Limb (tissue), 2 donors: ENCODE measurements around the gene SFTA2.
"Not testable (repeated sequence)": the region's sequence is repeated elsewhere in the genome, so short reads cannot be mapped to it uniquely, and the experiment has no call there.

Experiments used
- DNase-seq, 2 donors: peaks; one replicate each; pipeline ENCODE4 v3.0.0-alpha.2; 2016; ENCODE audit errors: extremely low spot score in 2 of 2

SFTA2 gene

DNA sequence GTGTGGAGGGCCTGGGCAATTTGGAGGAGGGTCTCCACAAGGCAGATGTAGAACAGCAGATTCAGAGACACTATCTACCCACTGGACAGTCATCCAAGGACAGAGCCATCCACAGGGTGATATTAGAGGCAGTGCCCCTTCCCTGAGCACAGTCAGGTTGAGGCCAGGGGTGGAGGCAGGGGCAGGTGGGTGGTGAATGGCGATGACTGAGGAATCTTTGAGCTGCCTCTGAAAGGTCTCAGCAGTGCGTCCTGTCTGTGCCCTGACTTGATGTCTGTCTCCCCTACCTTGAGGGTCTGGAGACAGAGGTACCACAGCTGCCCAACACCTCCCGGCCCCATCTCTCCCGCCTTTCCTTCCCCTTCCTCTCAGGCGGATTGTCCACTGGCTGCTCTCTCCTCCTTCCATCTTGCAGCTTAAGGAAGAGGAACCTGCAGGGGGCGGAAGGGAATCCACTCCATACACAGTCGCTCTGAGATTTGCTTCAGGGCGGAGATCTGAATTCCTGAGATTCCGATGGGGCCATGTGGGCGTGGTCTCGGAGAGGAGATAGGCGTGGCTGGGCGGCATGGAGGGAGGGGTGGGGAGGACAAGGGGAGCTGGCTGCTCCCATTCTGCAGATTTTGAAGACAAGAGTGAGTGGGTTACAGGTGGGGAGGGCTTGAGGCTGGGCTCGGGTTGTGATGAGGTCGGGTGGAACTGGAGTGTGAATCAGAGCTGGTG lies 10.5 kb upstream of the SFTA2 start:
- peak; percentile 44 to 67 for DNase-seq

DNA sequence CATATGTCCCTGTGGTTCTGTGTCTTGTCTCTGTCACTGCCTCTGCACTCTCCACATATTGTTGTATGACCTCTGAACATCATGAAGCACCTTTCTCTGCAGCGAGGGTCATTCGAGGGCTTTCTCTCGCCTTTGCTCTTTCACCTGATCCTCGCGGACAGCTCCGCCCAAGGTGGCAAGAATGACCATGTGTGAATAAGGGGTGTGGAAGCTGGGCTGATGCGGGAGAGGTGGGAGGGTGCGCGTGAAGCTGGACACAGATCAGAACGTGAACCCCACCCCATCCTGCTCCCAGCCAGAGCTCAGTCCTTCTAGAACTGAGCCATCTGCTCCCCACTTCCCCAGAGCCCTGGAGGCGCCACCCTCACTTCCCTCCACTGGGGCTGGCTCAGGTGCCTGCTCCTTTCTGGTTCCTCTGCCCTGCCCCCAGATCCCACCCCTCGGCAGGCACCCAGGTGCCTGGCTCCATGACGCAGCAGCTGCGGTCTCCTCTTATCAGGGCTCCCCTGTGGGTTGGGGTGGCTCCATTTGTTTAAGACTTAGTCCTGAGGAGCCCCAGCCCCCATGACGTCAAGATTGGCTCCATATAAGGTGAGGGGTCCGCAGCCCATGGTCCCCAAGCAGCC lies 8.5 kb upstream of the SFTA2 start, which contains the start of gene MUCL3:
MUCL3 (plus strand) TSS at position 613 of the 626 bp plus-strand sequence. CDS start 27 bp downstream, outside the sequence.
- DNase-seq, result no peak

DNA sequence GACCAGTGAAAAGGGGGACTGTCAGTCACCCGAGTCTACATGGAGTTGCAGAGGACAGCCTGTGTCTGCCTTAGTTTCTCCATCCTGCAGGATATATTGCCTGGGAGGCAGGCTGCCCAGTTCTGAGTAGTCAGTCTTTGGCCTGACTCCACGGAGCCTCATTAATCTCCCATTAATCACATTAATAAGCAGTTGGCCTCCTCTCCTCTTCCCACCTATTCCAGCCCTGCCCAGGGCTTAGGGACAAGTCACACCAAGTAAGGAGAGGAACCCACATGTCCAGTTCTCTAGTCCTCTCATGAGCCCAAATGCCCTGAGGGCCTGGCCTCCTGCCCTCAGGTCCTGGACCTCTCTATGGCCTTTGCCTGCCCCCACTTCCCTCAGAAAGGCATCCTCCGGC lies 7.5 kb upstream of the SFTA2 start:
- DNase-seq, result no peak

DNA sequence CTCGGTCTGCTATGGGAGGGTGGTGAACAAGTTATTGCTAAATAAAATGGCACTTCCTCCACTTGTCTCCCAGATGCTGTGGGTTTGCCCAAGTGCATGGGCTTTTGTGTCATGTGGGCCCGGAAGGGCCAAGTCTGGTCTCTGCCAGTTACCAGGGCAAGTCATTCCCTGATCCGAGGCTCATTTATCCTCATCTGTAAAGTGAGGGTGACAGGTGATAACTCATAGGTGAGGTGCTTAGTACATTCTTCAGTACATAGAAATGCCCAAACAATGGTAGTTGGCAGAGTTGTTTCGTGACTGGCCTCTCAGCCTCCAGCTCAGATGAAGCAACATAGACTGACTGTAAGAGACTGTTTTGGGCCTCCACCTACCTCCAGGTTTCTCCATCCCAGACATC lies 6.8 kb upstream of the SFTA2 start:
- no peak for DNase-seq

DNA sequence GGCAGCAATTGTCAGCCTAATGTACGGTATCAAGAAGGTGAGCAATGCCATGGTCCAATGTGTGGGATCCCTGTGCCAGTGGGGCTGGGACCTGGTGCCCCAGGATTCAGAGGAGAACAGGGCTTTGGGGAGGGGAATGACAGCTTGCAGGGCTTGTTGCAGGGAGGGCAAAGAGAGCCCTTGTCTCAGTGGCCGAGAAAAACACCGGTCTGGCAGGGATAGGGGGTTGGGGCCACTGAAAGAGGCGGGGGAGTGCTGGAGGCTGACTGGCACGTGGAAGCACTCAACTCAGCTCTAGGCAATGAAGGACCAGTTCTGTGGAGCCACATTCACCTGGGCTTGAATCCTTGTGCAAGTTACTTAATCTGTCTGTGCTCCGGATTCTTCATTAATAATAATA lies 5.3 kb upstream of the SFTA2 start:
- DNase-seq, result no peak

DNA sequence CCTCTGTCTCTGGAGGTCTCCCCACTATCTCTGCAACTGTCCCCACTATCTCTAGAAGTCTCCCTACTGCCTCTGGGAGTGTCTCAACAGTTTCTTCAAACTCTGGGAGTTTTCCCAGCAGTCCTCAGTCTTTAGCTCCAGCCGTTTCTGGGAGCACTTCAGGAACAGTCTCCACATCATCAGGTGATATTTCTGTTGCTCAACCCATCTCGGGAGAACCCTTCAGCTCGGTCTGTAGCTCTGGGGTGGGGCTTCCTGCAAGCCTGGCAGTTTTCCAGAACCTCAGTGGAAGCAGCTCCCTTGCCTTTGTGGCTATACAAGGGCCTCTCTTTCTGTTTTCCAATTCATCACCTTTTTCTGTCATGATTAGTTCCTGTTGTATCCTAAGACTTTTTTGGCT lies 3.0 kb upstream of the SFTA2 start:
- no peak for DNase-seq

DNA sequence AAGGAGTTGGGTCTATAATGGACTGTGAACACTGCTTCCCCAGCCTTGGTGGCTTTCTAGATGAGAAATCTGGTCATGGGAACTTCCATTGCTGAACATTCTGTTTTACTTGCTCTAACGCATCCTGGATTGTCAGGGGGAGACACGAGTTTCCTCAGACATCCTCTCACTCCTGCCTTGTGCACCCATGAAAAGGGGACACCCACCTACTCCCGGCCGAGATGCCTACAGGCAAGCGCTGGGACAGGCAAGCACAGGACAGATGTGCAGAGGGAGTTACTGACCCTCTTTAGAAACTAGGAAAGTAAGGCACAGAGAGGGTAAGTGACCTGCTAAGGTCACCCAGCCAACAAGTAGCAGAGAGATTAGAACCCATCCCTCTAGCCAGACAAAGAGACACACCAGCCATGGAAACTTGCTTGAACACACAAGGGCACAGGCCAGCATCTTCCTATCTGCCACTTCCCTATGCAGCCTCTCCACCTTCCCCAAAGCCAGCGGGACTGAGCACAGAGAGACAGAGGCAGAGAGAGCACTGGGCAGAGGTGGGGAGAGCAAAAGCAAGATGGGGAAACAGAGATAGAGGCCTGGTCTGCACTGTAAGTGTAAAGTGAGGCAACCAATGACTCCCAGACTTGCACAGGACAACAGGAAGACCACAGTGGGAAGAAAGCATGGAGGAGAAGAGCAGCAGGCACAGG lies 845 bp upstream of the SFTA2 start:
- no peak for DNase-seq

DNA sequence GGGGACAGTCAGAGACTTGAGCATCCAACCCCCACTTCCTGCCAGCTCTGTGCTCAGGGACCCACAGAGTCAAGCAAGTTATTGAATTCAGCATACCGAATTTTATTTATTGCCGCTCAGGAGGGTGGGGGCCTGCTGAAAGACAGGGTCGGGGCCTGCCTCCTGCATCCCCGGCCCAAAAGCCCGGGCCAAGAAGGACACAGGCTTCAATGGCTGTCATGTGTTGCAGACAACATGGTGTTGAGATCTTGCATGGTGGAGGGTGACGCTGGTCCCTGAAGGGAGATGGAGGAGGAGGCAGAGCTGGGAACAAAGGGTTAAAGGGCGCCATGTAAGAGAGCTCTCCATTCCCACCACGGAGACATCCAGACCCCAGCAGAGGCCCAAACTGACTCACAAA lies 698 bp downstream of the SFTA2 start:
- no peak for DNase-seq

DNA sequence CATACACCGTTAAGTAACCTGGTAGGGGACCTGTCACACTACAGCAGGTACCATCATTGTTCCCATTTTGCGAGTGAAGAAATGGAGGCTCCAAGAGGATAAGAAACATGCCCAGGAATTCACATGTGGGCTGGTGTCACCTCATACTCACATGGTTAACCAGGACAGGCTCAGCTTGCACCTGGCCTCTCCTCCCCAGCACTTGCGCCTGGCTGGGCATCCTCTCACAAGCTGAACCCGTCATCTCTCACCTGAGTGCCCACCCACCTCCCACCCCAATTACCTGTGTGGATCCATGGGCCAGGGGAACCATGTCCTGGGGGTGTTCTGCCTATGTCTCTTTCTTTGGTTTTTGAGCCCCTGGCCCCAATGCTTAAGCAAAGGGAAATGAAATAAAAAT lies 1.5 kb downstream of the SFTA2 start:
- no peak for DNase-seq

DNA sequence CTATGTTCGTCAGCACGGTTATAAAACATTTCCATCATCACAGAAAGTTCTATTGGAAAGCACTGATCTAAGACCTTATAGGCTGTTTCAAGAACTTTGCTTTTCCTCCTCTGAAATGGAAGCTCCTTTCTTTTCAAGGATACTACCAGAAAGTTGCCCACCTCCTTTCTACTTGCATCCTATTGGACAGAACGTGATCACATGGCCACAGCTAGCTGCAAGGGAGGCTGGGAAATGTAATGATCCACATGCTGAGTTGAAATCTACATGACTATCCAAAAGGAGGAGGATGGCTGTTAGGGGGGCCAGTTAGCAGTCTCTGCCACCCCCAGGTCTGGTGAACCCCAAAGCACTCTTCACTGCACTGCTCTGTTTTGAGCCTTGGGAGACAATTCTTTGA lies 3.3 kb downstream of the SFTA2 start:
- no peak for DNase-seq

DNA sequence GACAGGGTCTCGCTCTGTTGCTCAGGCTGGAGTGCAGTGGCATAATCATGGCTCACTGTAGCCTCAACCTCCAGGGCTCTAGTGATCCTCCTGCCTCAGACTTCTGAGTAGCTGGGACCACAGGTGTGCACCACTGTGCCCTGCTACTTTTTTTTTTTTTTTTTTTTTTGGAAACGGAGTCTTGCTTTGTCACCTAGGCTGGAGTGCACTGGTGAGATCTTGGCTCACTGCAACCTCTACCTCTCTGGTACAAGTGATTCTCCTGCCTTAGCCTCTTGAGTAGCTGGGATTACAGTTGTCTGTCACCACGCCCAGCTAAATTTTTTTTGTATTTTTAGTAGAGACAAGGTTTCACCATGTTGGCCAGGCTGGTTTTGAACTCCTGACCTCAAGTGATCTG lies 4.9 kb downstream of the SFTA2 start:
- DNase-seq, result not testable (repeated sequence)

DNA sequence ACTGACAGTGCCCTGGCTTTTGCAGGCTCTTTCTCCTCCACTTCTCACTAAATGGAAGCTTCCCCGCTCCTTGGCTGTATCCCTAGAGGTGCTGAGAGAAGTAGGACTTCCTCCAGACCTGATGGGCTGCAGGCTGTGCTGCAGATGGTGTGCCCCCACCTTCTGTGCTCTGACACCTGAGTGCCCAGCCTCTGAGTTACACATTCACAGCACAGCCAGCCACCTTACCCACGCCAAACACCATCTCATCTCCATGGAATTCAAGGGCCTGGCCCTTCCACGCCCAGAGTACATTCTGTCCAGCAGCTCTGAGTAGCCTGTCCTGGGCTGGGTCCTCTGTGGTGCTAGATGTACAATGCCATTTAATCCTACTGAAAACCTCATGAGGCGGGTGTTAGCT lies 5.3 kb downstream of the SFTA2 start:
- DNase-seq, result no peak

DNA sequence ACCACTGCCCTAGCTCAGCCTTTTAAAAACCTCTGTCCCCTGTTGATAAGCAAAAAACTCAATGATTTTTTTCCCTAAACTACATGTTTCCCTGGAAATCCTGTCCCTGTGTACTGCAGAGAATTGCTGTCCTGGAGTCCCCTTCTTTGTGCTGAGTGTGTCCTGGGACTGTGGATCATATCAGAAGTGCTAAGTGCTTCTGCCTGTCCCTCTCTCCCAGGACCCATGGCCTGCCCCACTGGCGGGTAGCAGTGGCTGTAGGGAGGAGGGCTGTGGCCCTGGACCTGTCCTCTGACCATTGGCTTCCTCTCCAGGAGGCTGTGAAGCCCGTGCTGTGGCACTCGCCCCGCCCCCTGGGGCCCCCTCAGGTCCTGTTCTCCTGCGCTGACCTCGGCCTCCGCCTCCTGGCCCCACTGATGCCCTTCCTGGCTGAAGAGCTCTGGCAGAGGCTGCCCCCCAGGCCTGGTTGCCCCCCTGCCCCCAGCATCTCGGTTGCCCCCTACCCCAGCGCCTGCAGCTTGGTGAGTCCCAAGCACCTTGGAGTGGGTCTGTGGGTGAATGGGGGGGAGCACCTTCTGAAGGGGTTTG lies 7.8 kb downstream of the SFTA2 start:
- DNase-seq, result not testable (repeated sequence)

DNA sequence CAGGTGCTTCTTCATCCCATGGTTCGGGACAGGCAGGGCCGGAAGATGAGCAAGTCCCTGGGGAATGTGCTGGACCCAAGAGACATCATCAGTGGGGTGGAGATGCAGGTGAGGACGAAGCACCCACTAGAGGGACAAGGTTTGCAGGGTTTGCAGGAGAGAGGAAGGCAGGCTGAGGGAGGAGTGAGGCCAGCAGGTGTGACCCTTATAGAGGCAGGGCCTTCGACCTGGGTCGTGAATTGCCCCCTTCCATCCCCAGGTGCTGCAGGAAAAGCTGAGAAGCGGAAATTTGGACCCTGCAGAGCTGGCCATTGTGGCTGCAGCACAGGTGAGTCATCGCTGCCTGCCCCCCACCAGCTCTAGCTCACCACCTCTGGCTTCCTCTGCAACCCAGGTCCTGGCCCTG lies 9.5 kb downstream of the SFTA2 start:
- no peak for DNase-seq

DNA sequence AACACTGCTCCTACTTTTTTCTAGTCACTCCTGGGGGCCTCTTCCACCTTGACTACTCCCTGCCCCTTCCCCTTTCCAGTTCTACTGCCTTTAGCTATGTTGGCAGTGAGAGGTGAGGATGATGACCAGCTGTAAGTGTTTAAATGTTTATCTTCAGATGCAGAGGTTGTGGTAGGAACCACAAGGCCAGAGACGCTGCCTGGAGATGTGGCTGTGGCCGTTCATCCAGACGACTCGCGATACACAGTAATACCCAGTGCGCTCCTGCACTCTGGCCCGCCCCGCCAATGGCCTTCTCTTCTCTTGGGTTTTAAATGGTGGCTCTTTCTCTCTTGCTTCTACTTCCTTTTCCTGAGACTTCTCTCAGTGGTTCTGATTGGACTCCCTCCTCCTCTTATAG lies 13.3 kb downstream of the SFTA2 start:
- DNase-seq, result no peak

DNA sequence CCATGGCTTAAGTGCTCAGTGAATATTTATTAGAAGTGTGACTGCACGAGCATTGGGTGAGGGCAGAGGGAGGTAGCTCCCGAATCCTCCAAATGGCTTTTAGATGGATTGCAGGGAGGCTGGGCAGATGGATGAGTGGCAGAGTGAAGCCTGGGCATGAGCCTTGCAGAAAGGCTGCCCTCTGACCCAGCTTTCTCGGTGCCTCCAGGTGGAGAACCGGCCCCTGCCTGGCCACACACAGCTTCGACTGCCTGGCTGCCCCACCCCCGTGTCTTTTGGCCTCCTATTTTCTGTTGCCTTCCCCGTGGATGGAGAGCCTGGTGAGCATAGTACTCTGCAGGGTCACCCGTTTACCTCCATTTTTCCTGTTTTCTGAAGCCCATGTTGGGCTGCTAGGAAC lies 14.5 kb downstream of the SFTA2 start:
- no peak for DNase-seq

DNA sequence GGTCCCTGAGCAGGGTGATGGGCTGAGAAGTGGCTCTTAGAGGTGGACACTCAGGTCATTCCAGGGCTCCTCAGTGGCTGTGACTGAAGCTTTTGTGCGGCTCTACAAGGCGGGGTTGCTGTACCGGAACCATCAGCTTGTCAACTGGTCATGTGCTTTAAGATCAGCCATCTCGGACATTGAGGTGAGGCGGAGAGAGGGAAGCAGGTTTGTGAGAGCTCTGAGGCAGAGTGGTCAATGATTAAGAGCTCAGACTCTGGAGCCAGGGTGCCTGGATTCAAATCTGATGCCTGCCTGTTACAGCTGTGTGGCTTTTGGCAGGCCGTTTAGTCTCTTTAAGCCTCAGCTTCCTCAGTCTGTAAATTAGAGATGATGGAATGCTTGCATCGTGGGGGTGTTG lies 14.9 kb downstream of the SFTA2 start:
- DNase-seq, result no peak

DNA sequence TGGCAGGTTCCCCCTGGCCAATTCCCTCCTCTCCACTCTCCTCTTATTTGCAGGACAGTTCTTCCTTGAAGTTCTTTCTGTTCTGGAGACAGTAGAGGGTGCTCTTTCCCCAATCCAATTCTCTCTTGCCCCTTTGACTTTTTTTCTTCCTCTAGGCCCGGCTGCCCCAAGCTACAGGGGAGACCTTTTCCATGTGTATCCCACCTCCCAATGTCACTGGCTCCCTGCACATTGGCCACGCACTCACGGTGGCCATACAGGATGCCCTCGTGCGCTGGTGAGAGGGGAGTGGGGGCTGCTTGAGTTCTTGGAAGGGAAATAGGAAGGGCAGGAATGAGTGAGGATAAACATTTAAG lies 16.4 kb downstream of the SFTA2 start:
- peak; percentile 47 to 70 for DNase-seq

DNA sequence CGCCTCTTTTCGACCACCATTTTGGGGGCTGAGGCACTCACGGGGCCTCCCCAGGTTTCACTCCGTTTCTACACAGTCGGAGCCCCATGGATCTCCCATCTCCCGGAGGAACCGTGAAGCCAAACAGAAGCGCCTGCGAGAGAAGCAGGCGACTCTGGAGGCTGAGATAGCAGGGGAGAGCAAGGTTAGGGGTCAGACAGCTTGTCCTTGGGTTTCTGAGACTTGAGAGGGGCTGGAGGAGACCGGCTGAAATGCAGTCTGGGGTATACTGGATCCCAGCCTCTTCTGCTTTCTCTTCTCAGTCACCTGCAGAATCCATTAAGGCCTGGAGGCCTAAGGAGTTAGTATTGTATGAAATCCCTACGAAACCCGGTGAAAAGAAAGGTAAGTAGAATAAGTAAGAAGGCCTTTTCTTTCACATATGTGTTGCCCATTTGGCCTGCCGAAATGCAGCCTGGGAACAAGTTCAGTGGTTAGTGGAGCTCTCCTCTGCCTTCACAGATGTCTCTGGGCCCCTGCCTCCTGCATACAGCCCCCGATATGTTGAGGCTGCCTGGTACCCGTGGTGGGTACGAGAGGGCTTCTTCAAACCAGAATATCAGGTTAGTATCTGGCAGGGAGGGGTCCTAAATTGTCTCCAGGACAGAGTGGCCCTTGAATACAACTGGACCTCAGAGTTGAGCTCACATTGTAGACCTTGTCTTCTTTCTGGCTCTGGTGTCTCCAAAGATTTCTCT lies 16.9 kb downstream of the SFTA2 start:
- DNase-seq, result no peak

DNA sequence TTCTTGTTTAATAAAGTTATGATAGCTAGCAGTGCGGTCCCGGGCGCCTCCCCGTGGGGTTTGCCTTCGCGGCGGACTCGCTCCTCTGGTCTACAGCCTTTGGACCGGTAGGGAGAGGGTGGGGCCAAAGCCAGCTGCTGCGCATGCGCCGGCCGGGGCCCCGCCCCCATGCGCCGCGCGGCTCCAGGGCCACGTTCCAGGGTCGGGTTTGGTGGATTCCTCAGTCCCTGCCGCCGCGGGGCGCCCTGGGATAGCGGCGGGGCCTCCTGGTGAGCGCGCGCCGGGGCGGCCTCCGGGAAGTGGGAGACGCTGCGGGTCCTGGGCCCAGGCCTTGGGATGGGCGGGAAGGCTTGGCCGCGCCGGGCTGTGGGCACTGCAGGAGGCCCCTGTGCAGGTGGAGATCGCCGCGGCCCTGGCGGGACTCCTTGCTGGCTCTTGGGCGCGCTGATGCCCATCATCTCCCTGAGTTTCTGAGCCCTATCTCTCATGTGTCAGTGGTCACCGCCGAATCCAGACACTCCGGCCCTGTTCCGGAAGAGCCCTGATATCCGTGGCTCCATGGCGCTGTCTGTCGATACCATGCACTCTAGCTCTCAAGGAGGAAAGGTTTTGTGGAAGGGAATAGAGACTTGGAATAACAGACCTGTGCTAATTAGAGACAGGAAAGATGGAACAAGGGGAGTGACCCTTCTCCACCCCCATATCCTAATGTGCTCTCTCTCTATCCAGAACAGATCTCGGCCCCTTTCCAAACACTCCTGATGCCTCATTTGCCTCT lies 17.7 kb downstream of the SFTA2 start, which contains the start of gene VARS2:
VARS2 (plus strand) TSS at position 163 of the 778 bp plus-strand sequence; CDS start at position 762, 599 bp downstream.
- DNase-seq, result peak; percentile 93 to 96

DNA sequence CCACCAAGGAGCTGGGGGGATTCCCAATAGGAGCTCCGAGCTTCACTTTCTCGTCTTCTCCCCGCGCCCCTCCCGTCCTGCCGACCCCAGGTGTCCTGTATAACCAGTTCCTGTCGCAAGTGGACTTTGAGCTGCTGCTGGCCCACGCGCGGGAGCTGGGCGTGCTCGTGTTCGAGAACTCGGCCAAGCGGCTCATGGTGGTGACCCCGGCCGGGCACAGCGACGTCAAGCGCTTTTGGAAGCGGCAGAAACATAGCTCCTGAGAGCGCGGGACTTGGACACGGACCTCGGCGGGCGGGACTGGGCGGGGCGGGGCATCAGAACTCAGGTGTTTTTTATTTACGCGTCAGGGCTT lies 18.3 kb downstream of the SFTA2 start:
- DNase-seq, result no peak
